BE2C (cell line): Measurements from ENCODE around the gene UBE2E1.
"Not testable (repeated sequence)": the region's sequence is repeated elsewhere in the genome, so short reads cannot be mapped to it uniquely, and the experiment has no call there.

Experiments used
- DNase-seq: peaks from one replicate; pipeline ENCODE4 v3.0.0-alpha.2; 2020
- H3K27me3 ChIP-seq: fragments of 250-450 bp; sonication (Bioruptor Pico); 2 replicates; pipeline ENCODE4 v1.5.1; 2020; ENCODE audit warnings: mild to moderate bottlenecking
- H3K36me3 ChIP-seq: fragments of 250-450 bp; sonication (Bioruptor Pico); 2 replicates; pipeline ENCODE4 v1.5.1; 2020; ENCODE audit warnings: mild to moderate bottlenecking
- H3K4me1 ChIP-seq: fragments of 250-450 bp; sonication (Bioruptor Pico); 2 replicates; pipeline ENCODE4 v1.5.1; 2020
- H3K4me3 ChIP-seq: 2 replicates; pipeline ENCODE4 v1.5.1; 2011; ENCODE audit warnings: low read depth, low read length
- H3K9me3 ChIP-seq: fragments of 250-450 bp; sonication (Bioruptor Pico); 2 replicates; pipeline ENCODE4 v1.5.1; 2020
- TF ChIP-seq, protein P1 (sequence below): IDR thresholded peaks from 2 replicates; pipeline ENCODE4 v1.5.1; 2012; ENCODE audit warnings: mild to moderate bottlenecking, low read depth, low read length

UBE2E1 gene

DNA sequence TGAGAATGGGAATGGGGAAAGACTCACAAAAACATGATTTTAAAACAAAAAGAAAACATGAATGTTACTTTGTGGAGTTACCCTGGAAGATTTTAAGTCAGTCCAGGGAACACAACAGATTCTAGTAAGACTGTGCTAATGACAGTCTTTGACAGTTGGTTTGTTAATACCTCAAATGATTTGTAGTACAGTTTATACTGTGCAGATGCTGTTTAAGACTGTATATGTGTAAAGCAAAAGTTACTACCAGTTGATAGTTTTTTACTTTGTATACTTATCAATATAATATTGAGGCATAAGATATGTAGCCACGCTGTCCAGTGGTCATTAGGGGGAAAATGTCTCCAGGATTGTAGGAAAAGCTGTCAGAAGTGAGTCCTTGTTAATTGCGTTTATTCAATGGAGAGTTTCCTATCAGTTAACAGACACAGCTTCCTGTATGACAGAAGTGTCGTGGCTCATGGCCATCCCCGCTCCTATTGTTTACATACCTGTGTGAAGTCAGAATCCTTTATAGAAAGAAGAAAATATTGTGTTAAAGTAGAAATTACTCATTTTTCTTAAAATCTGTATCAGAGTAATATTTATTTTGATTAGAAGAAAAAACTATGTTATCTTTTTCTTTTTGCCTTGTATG is 75.1 kb downstream of the UBE2E1 start:
- no peaks in the 10 kb centered on the region for H3K9me3 ChIP-seq
- TF ChIP-seq, protein P1, sequence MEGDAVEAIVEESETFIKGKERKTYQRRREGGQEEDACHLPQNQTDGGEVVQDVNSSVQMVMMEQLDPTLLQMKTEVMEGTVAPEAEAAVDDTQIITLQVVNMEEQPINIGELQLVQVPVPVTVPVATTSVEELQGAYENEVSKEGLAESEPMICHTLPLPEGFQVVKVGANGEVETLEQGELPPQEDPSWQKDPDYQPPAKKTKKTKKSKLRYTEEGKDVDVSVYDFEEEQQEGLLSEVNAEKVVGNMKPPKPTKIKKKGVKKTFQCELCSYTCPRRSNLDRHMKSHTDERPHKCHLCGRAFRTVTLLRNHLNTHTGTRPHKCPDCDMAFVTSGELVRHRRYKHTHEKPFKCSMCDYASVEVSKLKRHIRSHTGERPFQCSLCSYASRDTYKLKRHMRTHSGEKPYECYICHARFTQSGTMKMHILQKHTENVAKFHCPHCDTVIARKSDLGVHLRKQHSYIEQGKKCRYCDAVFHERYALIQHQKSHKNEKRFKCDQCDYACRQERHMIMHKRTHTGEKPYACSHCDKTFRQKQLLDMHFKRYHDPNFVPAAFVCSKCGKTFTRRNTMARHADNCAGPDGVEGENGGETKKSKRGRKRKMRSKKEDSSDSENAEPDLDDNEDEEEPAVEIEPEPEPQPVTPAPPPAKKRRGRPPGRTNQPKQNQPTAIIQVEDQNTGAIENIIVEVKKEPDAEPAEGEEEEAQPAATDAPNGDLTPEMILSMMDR = no peak

DNA sequence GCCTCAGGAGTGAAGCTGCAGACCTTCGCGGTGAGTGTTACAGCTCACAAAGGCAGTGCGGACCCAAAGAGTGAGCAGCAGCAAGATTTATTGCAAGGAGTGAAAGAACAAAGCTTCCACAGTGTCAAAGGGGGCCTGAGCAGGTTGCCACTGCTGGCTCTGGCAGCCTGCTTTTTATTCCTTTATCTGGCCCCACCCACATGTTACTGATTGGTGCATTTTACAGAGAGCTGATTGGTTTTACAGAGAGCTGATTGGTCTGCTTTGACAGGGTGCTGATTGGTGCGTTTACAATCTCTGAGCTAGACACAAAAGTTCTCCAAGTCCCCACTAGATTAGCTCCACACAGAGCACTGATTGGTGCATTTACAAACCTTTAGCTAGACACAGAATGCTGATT is 76.2 kb downstream of the UBE2E1 start:
- not testable (repeated sequence) for H3K4me3 ChIP-seq, H3K4me1 ChIP-seq, H3K36me3 ChIP-seq, DNase-seq, H3K9me3 ChIP-seq, H3K27me3 ChIP-seq

More for the DNA sequence above, 75.1 kb downstream of the UBE2E1 start:
- DNase-seq = no peak
- H3K4me3 ChIP-seq = no peak overlapping the region
- no peaks in the 10 kb centered on the region for H3K36me3 ChIP-seq
- H3K4me1 ChIP-seq = no peaks in the 10 kb centered on the region
- H3K27me3 ChIP-seq = no peaks in the 10 kb centered on the region

DNA sequence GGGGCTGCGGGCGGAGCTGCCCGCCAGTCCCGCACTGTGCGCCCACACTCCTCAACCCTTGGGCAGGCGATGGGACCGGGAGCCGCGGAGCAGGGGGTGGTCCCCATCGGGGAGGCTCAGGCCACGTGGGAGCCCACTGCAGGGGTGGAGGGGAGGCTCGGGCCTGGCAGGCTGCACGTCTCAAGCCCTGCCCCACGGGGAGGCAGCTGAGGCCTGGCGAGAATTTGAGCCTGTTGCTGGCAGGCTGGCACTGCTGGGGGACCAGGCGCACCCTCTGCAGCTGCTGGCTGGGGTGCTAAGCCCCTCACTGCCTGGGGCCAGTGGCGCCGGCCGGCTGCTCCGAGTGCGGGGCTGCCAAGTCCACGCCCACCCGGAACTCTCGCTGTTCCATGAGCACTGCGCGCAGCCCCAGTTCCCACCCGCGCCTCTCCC is 76.7 kb downstream of the UBE2E1 start:
- Histone ChIP-seq H3K4me1 (no peaks in the 10 kb centered on the region), H3K36me3 (no peaks in the 10 kb centered on the region), H3K9me3 (no peaks in the 10 kb centered on the region), H3K27me3 (no peaks in the 10 kb centered on the region), H3K4me3 (no peak overlapping the region)
- DNase-seq = no peak
- TF ChIP-seq, protein P1 = no peak

DNA sequence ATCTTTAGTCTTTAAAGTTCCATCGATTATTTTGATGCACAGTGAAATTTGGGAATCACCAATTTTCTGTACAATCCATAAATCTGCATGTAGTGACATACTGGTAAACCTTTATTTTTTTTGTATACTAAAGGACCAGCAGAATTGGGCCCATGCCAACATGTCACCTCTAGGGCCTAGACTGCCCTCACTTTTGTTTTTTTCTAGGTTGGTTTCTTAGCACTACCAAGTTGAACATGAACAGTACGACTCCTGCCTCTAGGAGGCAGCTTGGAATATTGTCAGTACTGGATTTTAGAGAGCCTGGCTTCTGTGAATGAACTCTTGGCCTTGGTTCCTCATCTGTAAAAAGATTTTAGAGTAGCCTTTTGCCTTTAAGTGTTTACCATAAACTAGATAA is 78.7 kb downstream of the UBE2E1 start:
- H3K9me3 ChIP-seq = no peaks in the 10 kb centered on the region
- H3K4me1 ChIP-seq = no peaks in the 10 kb centered on the region
- TF ChIP-seq, protein P1 = no peak
- H3K4me3 ChIP-seq = no peak overlapping the region
- H3K36me3 ChIP-seq = no peaks in the 10 kb centered on the region
- DNase-seq = no peak
- H3K27me3 ChIP-seq = no peaks in the 10 kb centered on the region

DNA sequence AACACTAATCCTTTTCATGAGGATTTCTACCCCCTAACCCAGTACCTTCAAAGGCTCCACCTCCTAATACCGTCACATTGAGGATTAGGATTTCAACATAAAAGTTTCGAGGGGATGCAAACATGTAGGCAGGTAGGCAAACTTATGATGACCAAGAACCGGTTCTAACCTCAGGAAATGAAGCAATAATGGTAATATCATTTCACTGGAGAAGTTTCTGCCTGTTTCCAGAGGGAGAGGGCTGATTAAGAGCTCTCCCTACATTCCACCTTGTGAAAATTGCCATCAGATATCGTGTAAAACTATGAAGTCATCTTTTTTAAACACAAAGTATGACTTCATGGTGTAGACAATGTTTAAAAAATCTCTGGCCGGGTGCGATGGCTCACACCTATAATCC is 79.5 kb downstream of the UBE2E1 start:
- Histone ChIP-seq H3K27me3 (no peaks in the 10 kb centered on the region), H3K36me3 (no peaks in the 10 kb centered on the region), H3K9me3 (no peaks in the 10 kb centered on the region), H3K4me1 (no peaks in the 10 kb centered on the region), H3K4me3 (no peak overlapping the region)
- no peak for DNase-seq
- TF ChIP-seq, protein P1 = no peak

DNA sequence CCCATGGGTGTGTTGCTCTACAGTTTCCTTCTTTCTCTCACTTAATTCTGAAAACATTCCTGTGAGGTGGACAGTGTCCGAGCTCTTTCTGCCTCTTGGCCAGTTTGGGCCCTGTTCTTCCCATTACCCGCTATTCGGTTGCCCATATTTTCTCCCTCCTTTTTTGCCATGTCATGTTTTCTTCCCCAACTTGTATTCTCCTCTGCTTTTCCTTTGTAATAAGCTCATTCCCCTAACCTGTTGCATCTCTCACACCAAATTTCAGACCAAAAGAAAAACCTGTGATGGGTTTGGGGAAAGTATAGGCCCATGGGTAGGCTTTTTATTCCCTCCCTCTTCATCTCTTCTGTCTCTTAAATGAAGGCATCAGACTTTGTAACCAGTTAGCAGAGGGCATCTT is 80.6 kb downstream of the UBE2E1 start:
- no peaks in the 10 kb centered on the region for H3K27me3 ChIP-seq
- H3K9me3 ChIP-seq = no peaks in the 10 kb centered on the region
- H3K4me3 ChIP-seq = no peak overlapping the region
- no peak for DNase-seq
- no peaks in the 10 kb centered on the region for H3K36me3 ChIP-seq
- H3K4me1 ChIP-seq = no peaks in the 10 kb centered on the region
- TF ChIP-seq, protein P1 = no peak
